SU-DHL-6 (cell line): ENCODE data around the gene BLTP3B.

Experiments used
- EZH2phosphoT487 ChIP-seq: fragments of 200-600 bp; sonication (generic), shearing (Covaris generic); conservative IDR thresholded peaks from 2 replicates; pipeline ENCODE4 v1.6.1; 2018; ENCODE audit warnings: mild to moderate bottlenecking, antibody characterized with exemption, low read length, moderate library complexity, mixed read lengths
- TF ChIP-seq, protein P1 (sequence below): fragments of 200-600 bp; sonication (generic); IDR thresholded peaks from one replicate; pipeline ENCODE4 v1.5.1; 2017; ENCODE audit warnings: antibody characterized with exemption, mild to moderate bottlenecking, low read length, moderate library complexity; ENCODE audit not compliant: insufficient read depth, poor library complexity, severe bottlenecking

DNA sequence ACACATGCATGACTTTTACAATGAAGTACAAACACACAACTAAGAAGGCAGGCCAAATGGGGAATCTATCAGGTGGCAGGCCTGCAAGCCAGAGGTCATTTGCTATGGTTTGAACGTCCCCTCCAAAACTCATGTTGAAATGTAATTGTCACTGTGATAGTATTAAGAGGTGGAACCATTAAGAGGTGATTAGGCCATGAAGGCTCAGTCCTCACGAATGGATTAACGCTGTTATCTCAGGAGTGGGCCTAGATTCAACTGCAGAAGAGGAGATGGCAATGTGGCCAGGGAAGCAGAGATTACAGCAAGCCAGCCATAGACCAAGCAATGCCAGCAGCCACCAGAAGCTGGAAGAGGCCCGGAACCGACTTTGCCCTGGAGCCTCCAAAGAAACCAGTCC lies 44.4 kb upstream of the BLTP3B start:
- TF ChIP-seq, protein P1, sequence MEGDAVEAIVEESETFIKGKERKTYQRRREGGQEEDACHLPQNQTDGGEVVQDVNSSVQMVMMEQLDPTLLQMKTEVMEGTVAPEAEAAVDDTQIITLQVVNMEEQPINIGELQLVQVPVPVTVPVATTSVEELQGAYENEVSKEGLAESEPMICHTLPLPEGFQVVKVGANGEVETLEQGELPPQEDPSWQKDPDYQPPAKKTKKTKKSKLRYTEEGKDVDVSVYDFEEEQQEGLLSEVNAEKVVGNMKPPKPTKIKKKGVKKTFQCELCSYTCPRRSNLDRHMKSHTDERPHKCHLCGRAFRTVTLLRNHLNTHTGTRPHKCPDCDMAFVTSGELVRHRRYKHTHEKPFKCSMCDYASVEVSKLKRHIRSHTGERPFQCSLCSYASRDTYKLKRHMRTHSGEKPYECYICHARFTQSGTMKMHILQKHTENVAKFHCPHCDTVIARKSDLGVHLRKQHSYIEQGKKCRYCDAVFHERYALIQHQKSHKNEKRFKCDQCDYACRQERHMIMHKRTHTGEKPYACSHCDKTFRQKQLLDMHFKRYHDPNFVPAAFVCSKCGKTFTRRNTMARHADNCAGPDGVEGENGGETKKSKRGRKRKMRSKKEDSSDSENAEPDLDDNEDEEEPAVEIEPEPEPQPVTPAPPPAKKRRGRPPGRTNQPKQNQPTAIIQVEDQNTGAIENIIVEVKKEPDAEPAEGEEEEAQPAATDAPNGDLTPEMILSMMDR: no peak
- no peak for TF ChIP-seq EZH2phosphoT487
